Activated CD4-positive, alpha-beta T cell treated with anti-CD3 and anti-CD28 coated beads, Interleukin-2, amount 10 ng/mL, durations not matched to agents 24 days and 14 days (primary cell): ENCODE results near the gene NUPR2. TPM values are rescaled to one million over a fixed set of nuclear protein-coding genes. Genes with fewer than 3 reads are reported as not detected.
A peak's percentile ranks its signal among the peaks of the same experiment; 100 is the strongest.
"Not testable (repeated sequence)": the region's sequence is repeated elsewhere in the genome, so short reads cannot be mapped to it uniquely, and the experiment has no call there.

Experiments
- DNase-seq: peaks from one replicate; pipeline ENCODE4 v3.0.0; 2022
- H3K27ac Mint-ChIP-seq: one replicate; pipeline ENCODE4 v1.8.0; 2022; ENCODE audit warnings: mild to moderate bottlenecking, mixed read lengths
- H3K27me3 Mint-ChIP-seq: one replicate; pipeline ENCODE4 v1.8.0; 2022; ENCODE audit warnings: mixed read lengths
- H3K36me3 Mint-ChIP-seq: one replicate; pipeline ENCODE4 v1.8.0; 2022; ENCODE audit warnings: low read depth, mild to moderate bottlenecking, mixed read lengths
- H3K4me1 Mint-ChIP-seq: one replicate; pipeline ENCODE4 v1.8.0; 2021; ENCODE audit warnings: mixed read lengths
- H3K4me3 Mint-ChIP-seq: one replicate; pipeline ENCODE4 v1.8.0; 2022; ENCODE audit warnings: mild to moderate bottlenecking, moderate library complexity, mixed read lengths
- H3K9me3 Mint-ChIP-seq: one replicate; pipeline ENCODE4 v1.8.0; 2021; ENCODE audit warnings: mixed read lengths
- intact Hi-C: fragments of 100-400 bp; cut with micrococcal nuclease; formaldehyde crosslinking; loops from one replicate; pipeline ENCODE4 v1.15.1; 2023
- total RNA-seq: library from RNA; stranded (reverse); gene quantifications from 2 replicates; pipeline ENCODE4 v1.2.3, GENCODE V29; 2022

Gene NUPR2
- total RNA-seq, 1 donor from 2014 or later = not detected

GRCh38 chr7:56077681-56078080 lies 38.5 kb downstream of the NUPR2 start:
- DNase-seq = no peak
- Mint-ChIP-seq H3K27me3 (no peaks in the 10 kb centered on the region), H3K27ac (no peak overlapping the region), H3K4me3 (no peak overlapping the region), H3K9me3 (no peaks in the 10 kb centered on the region), H3K36me3 (peaks cover 36% of the 10 kb centered on the region), H3K4me1 (peaks cover 5% of the 10 kb centered on the region)
- intact Hi-C loops = no loop called here

GRCh38 chr7:56074371-56074791 lies 41.8 kb downstream of the NUPR2 start:
- H3K36me3 Mint-ChIP-seq = peaks cover 32% of the 10 kb centered on the region
- H3K27ac Mint-ChIP-seq = no peak overlapping the region
- peaks cover 5% of the 10 kb centered on the region for H3K4me1 Mint-ChIP-seq
- intact Hi-C loops = loop anchor here (1.0 kb wide), 2 partner anchors 69 to 433 kb away; no protein-coding TSS in a partner anchor
- H3K27me3 Mint-ChIP-seq = no peaks in the 10 kb centered on the region
- DNase-seq = peak; percentile 92
- no peaks in the 10 kb centered on the region for H3K9me3 Mint-ChIP-seq
- no peak overlapping the region for H3K4me3 Mint-ChIP-seq

GRCh38 chr7:56066376-56066775 lies 49.8 kb downstream of the NUPR2 start:
- H3K4me3 Mint-ChIP-seq, H3K27ac Mint-ChIP-seq, H3K27me3 Mint-ChIP-seq, intact Hi-C loops, DNase-seq, H3K9me3 Mint-ChIP-seq: not testable (repeated sequence)
- Mint-ChIP-seq H3K4me1 (peaks cover 25% of the 10 kb centered on the region), H3K36me3 (peaks cover 42% of the 10 kb centered on the region)

Other genes with a start within 250 kb of the NUPR2 start
- 0.85 and 1.5 TPM in 2 replicates for gene ZNF713, start 229.0 kb downstream of the NUPR2 start, total RNA-seq
- gene MRPS17, start 164.5 kb downstream of the NUPR2 start, total RNA-seq = 36.4 and 37.6 TPM in 2 replicates
- 52.0 and 53.1 TPM in 2 replicates for gene NIPSNAP2, start 151.8 kb downstream of the NUPR2 start, total RNA-seq
- gene PSPH, start 65.0 kb downstream of the NUPR2 start, total RNA-seq = 23.8 and 25.8 TPM in 2 replicates
- gene CCT6A, start 64.7 kb downstream of the NUPR2 start, total RNA-seq = 339 and 342 TPM in 2 replicates
- gene SUMF2, start 52.1 kb downstream of the NUPR2 start, total RNA-seq = 154 and 161 TPM in 2 replicates
- gene PHKG1, start 23.5 kb downstream of the NUPR2 start, total RNA-seq = 2.8 and 5.0 TPM in 2 replicates
- 627 and 634 TPM in 2 replicates for gene CHCHD2, start 9.9 kb downstream of the NUPR2 start, total RNA-seq